Upper lobe of left lung (tissue), 6 donors: ENCODE measurements around the gene HBS1L. TPM values are rescaled to one million over a fixed set of nuclear protein-coding genes. Genes with fewer than 3 reads are reported as not detected.

Experiments used
- ATAC-seq, 2 donors: fragments of 200-7000 bp; cut with Tn5 transposase; one replicate each; pipeline ENCODE4 v1.9.1; 2022; ENCODE audit warnings: mild to moderate bottlenecking in 2 of 2, moderate library complexity in 2 of 2; ENCODE audit not compliant: low FRiP score in 2 of 2
- DNase-seq, 2 donors: peaks; one replicate each; pipeline ENCODE4 v3.0.0-alpha.2; 2019 to 2020
- H3K27ac ChIP-seq, 4 donors: fragments of 200-600 bp; sonication (generic); one replicate each; pipeline ENCODE4 v1.5.1; 2016 to 2019
- H3K27me3 ChIP-seq, 4 donors: fragments of 200-600 bp; sonication (generic); one replicate each; pipeline ENCODE4 v1.5.1; 2017 to 2019
- H3K36me3 ChIP-seq, 4 donors: fragments of 200-600 bp; sonication (generic); one replicate each; pipeline ENCODE4 v1.5.1; 2016 to 2019
- H3K4me1 ChIP-seq, 4 donors: fragments of 200-600 bp; sonication (generic); one replicate each; pipeline ENCODE4 v1.5.1; 2018 to 2019
- H3K4me3 ChIP-seq, 4 donors: fragments of 200-600 bp; sonication (generic); one replicate each; pipeline ENCODE4 v1.5.1; 2017 to 2019; ENCODE audit warnings: mild to moderate bottlenecking in 2 of 4, moderate library complexity in 1 of 4
- H3K9me3 ChIP-seq, 4 donors: fragments of 200-600 bp; sonication (generic); one replicate each; pipeline ENCODE4 v1.5.1; 2018 to 2019
- CTCF ChIP-seq, 6 experiments: fragments of 450-650 bp in 4 of 6; fragments of 200-600 bp in 2 of 6; sonication (generic) in 2 of 6; IDR thresholded peaks; one replicate each; pipeline ENCODE4 v1.5.1; 2016 to 2019; ENCODE audit warnings: antibody characterized with exemption in 6 of 6
- EP300 ChIP-seq, 4 donors: sonication (generic); formaldehyde crosslinking; IDR thresholded peaks; one replicate each; pipeline ENCODE4 v1.5.1; 2017; ENCODE audit warnings: antibody characterized with exemption in 4 of 4, control low read depth in 2 of 4
- POLR2A ChIP-seq, 4 donors: fragments of 450-650 bp; IDR thresholded peaks; one replicate each; pipeline ENCODE4 v1.5.1; 2016 to 2017; ENCODE audit warnings: antibody characterized with exemption in 4 of 4, mild to moderate bottlenecking in 2 of 4
- POLR2AphosphoS5 ChIP-seq, 2 donors: sonication (generic); formaldehyde crosslinking; IDR thresholded peaks; one replicate each; pipeline ENCODE4 v1.5.1; 2017; ENCODE audit warnings: antibody characterized with exemption in 2 of 2
- WGBS, 2 donors: methylation state at CpG; one replicate each; pipeline ENCODE4 v1.1.5; 2017 to 2018; 5-methylcytosine and 5-hydroxymethylcytosine counted together
- total RNA-seq, 6 donors: library from RNA; depleted of rRNA in 4 of 6; stranded (reverse); fragments of >200 nt in 4 of 6; gene quantifications; one replicate each; pipeline versions ENCODE4 v1.1.0 to v1.2.1, GENCODE V29; 2016 to 2021
- donor health status: DM: no; HTN: no; CAD: no; lungs with moderate emphysema.
- donor health status: DM: no; HTN: yes; CAD: no; lungs with severe emphysema.

The HBS1L gene
- total RNA-seq, 6 donors from 2014 or later: 16.8 to 47.0 (median 38.5) TPM

GRCh38 chr6:134925800-134926199 lies 128.8 kb downstream of the HBS1L start:
- H3K36me3 ChIP-seq: no peaks in the 10 kb centered on the region
- no peaks in the 10 kb centered on the region for H3K9me3 ChIP-seq
- no peak for ATAC-seq
- no peak overlapping the region for H3K27ac ChIP-seq
- no peak overlapping the region for H3K4me3 ChIP-seq
- WGBS, 2 donors: 96 to 97% methylated on average over 3 of the region's 3 CpGs
- TF ChIP-seq POLR2A (IDR thresholded peaks at IDR 0.05): no peak
- TF ChIP-seq POLR2AphosphoS5 (IDR thresholded peaks at IDR 0.05): no peak
- TF ChIP-seq EP300 (IDR thresholded peaks at IDR 0.05): no peak
- no peak for TF ChIP-seq CTCF (IDR thresholded peaks at IDR 0.05)
- DNase-seq: no peak
- H3K4me1 ChIP-seq: no peaks in the 10 kb centered on the region
- H3K27me3 ChIP-seq: no peaks in the 10 kb centered on the region

DNA sequence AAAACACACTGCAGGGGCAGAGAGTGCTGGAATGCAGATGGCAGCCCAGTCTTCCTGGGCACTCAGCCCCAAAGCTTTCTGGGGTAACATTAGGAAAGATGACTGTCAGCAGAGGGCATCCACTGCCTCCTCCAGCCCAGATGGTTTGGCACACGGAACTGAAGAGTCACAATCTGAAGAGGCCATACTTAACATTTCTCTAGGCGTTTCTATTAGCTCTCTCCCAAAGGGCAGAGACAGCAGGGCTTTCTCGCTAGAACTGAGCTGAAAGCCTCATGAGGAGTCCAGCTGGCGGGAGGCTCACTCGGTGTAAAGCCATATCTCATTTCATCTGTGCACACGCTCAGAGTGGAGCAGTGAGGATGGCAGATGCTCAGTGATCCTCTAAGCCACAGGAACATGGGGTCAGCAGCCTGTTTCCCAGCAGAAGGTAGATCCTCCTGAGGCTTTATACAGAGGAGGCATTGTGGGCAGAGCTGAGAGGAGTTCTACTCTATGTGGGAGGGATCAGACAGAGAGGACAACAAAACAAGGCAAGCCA lies 132.8 kb downstream of the HBS1L start:
- H3K27me3 ChIP-seq: no peaks in the 10 kb centered on the region
- no peaks in the 10 kb centered on the region for H3K9me3 ChIP-seq
- H3K4me1 ChIP-seq: no peaks in the 10 kb centered on the region
- no peak overlapping the region for H3K4me3 ChIP-seq
- no peak for DNase-seq
- H3K27ac ChIP-seq: no peak overlapping the region
- no peak for ATAC-seq
- no peak for TF ChIP-seq CTCF (IDR thresholded peaks at IDR 0.05)
- no peak for TF ChIP-seq POLR2A (IDR thresholded peaks at IDR 0.05)
- no peak for TF ChIP-seq POLR2AphosphoS5 (IDR thresholded peaks at IDR 0.05)
- no peak for TF ChIP-seq EP300 (IDR thresholded peaks at IDR 0.05)
- 84 to 100% methylated on average over 1 to 6 of the region's 6 CpGs for WGBS, 2 donors
- no peaks in the 10 kb centered on the region for H3K36me3 ChIP-seq

GRCh38 chr6:134921276-134921675 lies 133.3 kb downstream of the HBS1L start:
- Histone ChIP-seq H3K4me1 (no peaks in the 10 kb centered on the region), H3K36me3 (no peaks in the 10 kb centered on the region), H3K27ac (no peak overlapping the region), H3K27me3 (no peaks in the 10 kb centered on the region), H3K4me3 (no peak overlapping the region), H3K9me3 (no peaks in the 10 kb centered on the region)
- TF ChIP-seq CTCF (IDR thresholded peaks at IDR 0.05): no peak
- TF ChIP-seq POLR2AphosphoS5 (IDR thresholded peaks at IDR 0.05): no peak
- no peak for TF ChIP-seq POLR2A (IDR thresholded peaks at IDR 0.05)
- TF ChIP-seq EP300 (IDR thresholded peaks at IDR 0.05): no peak
- ATAC-seq: no peak
- DNase-seq: no peak
- WGBS, 2 donors: 80 to 87% methylated on average over 5 of the region's 5 CpGs

GRCh38 chr6:134920422-134920821 lies 134.2 kb downstream of the HBS1L start:
- H3K27ac ChIP-seq: no peak overlapping the region
- H3K9me3 ChIP-seq: no peaks in the 10 kb centered on the region
- TF ChIP-seq POLR2A (IDR thresholded peaks at IDR 0.05): no peak
- TF ChIP-seq CTCF (IDR thresholded peaks at IDR 0.05): no peak
- no peak for TF ChIP-seq POLR2AphosphoS5 (IDR thresholded peaks at IDR 0.05)
- H3K4me3 ChIP-seq: no peak overlapping the region
- no peaks in the 10 kb centered on the region for H3K36me3 ChIP-seq
- ATAC-seq: no peak
- no peaks in the 10 kb centered on the region for H3K4me1 ChIP-seq
- no peaks in the 10 kb centered on the region for H3K27me3 ChIP-seq
- no peak for DNase-seq
- 80% methylated on average over 2 of the region's 2 CpGs for WGBS, 2 donors

DNA sequence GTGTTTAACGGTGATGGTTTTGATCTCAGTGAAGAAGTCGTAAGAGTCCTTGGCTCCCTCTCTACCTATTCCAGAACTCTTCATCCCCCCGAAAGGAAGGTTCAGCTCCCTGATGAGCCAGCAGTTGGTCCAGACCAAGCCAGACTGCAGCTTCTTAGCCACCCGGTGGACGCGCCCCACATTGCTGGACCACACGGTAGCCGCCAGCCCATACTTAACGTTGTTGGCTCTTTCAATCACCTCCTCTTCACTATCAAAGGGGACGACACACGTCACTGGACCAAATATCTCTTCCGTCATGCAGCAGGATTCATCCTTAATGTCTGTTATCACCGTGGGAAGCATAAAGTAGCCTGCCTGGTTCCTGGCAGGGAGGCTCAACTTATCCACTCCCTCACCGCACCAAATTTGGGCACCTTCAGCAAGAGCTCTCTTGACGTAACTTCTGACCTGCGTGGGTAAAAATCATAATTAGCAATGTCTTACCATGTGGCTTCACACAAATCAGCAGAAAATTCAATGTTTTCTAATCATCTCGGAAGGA lies 136.1 kb downstream of the HBS1L start:
- ATAC-seq (no peak), DNase-seq (peak in 1 of 2 donors; percentile 24)
- 92 to 96% methylated on average over 8 to 17 of the region's 17 CpGs for WGBS, 2 donors
- Histone ChIP-seq H3K27me3 (no peaks in the 10 kb centered on the region), H3K36me3 (no peaks in the 10 kb centered on the region), H3K27ac (no peak overlapping the region), H3K4me1 (no peaks in the 10 kb centered on the region), H3K4me3 (no peak overlapping the region), H3K9me3 (no peaks in the 10 kb centered on the region)
- TF ChIP-seq CTCF (IDR thresholded peaks at IDR 0.05): no peak
- no peak for TF ChIP-seq POLR2AphosphoS5 (IDR thresholded peaks at IDR 0.05)
- no peak for TF ChIP-seq EP300 (IDR thresholded peaks at IDR 0.05)
- TF ChIP-seq POLR2A (IDR thresholded peaks at IDR 0.05): no peak
